WTC11 (cell line): ENCODE data around the gene GLRB. TPM values are rescaled to one million over a fixed set of nuclear protein-coding genes. Genes with fewer than 3 reads are reported as not detected.

Experiments
- ATAC-seq: fragments of 200-7000 bp; cut with Tn5 transposase; 2 replicates; pipeline ENCODE4 v1.10.0; 2021; ENCODE audit warnings: mild to moderate bottlenecking, moderate library complexity
- Bru-seq: library from RNA; stranded (reverse); fragments of 400-500 nt; gene quantifications from one replicate; lab custom pipeline; 2021; lab: Mats Ljungman, UMichigan
- CTCF ChIA-PET: fragments of 300-600 bp; sonication (Branson Sonifier 250); formaldehyde crosslinking; loops from one replicate; lab custom pipeline; 2021; ENCODE audit warnings: antibody characterized with exemption; lab: Charles Lee
- POLR2A ChIA-PET: fragments of 350-600 bp; sonication (Branson Sonifier 250); formaldehyde crosslinking; loops from one replicate; lab custom pipeline; 2021; ENCODE audit warnings: antibody characterized with exemption; lab: Charles Lee
- DNase-seq: peaks from one replicate; pipeline ENCODE4 v3.0.0; 2021; ENCODE audit warnings: low spot score
- H3K27ac Mint-ChIP-seq: 2 replicates; pipeline ENCODE4 v1.8.0; 2021; ENCODE audit warnings: mixed read lengths
- H3K27me3 Mint-ChIP-seq: 2 replicates; pipeline ENCODE4 v1.8.0; 2021; ENCODE audit warnings: low read depth, mild to moderate bottlenecking, moderate library complexity, mixed read lengths
- H3K36me3 Mint-ChIP-seq: 2 replicates; pipeline ENCODE4 v1.8.0; 2021; ENCODE audit warnings: mixed read lengths
- H3K4me1 Mint-ChIP-seq: 2 replicates; pipeline ENCODE4 v1.8.0; 2022; ENCODE audit warnings: mixed read lengths
- H3K4me3 Mint-ChIP-seq: 2 replicates; pipeline ENCODE4 v1.8.0; 2021; ENCODE audit warnings: mild to moderate bottlenecking, moderate library complexity, mixed read lengths
- H3K9me3 Mint-ChIP-seq: 2 replicates; pipeline ENCODE4 v1.8.0; 2021; ENCODE audit warnings: mixed read lengths
- CBFB ChIP-seq: sonication (generic); formaldehyde crosslinking; IDR thresholded peaks from 2 replicates; pipeline ENCODE4 v1.8.1; 2022; ENCODE audit warnings: mild to moderate bottlenecking, low read depth, missing genetic modification reagents
- FOXJ3 ChIP-seq: sonication (generic); formaldehyde crosslinking; IDR thresholded peaks from 2 replicates; pipeline ENCODE4 v1.9.0; 2021; ENCODE audit warnings: missing genetic modification reagents, mild to moderate bottlenecking, borderline replicate concordance
- FOXP1 ChIP-seq: sonication (generic); formaldehyde crosslinking; IDR thresholded peaks from 2 replicates; pipeline ENCODE4 v1.8.0; 2022; ENCODE audit warnings: missing genetic modification reagents, mild to moderate bottlenecking, moderate library complexity, borderline replicate concordance
- IRF2 ChIP-seq: sonication (generic); formaldehyde crosslinking; IDR thresholded peaks from 2 replicates; pipeline ENCODE4 v1.8.0; 2022; ENCODE audit warnings: low read depth, missing genetic modification reagents, borderline replicate concordance
- KAT7 ChIP-seq: sonication (generic); formaldehyde crosslinking; IDR thresholded peaks from 2 replicates; pipeline ENCODE4 v1.8.1; 2023; ENCODE audit warnings: missing genetic modification reagents, mild to moderate bottlenecking, borderline replicate concordance
- OVOL2 ChIP-seq: fragments of 250-450 bp; sonication (Bioruptor Pico); IDR thresholded peaks from 2 replicates; pipeline ENCODE4 v1.9.0; 2021; ENCODE audit warnings: mild to moderate bottlenecking, borderline replicate concordance
- SP1 ChIP-seq: sonication (generic); formaldehyde crosslinking; conservative IDR thresholded peaks from 2 replicates; pipeline ENCODE4 v1.8.1; 2022; ENCODE audit warnings: missing genetic modification reagents
- ZNF263 ChIP-seq: sonication (generic); formaldehyde crosslinking; IDR thresholded peaks from 2 replicates; pipeline ENCODE4 v1.8.1; 2022; ENCODE audit warnings: low read depth, mild to moderate bottlenecking, moderate library complexity, missing genetic modification reagents
- ZNF423 ChIP-seq: fragments of 250-450 bp; sonication (Bioruptor Pico); IDR thresholded peaks from 2 replicates; pipeline ENCODE4 v2.1.2; 2022; ENCODE audit warnings: mild to moderate bottlenecking, moderate library complexity
- long read RNA-seq, 3 experiments: library from RNA in 1 of 3; library from capped mRNA in 1 of 3; library from polyadenylated mRNA in 1 of 3; unstranded in 2 of 3; stranded (forward) in 1 of 3; transcript quantifications; one replicate each; pipeline ENCODE4 v2.0.0, GENCODE V29; 2021
- total RNA-seq: library from RNA; stranded (reverse); gene quantifications from 3 replicates; pipeline ENCODE4 v1.2.3, GENCODE V29; 2021
- TF ChIP-seq, protein P1 (sequence below): sonication (generic); formaldehyde crosslinking; IDR thresholded peaks from 2 replicates; pipeline ENCODE4 v1.8.0; 2023; ENCODE audit warnings: missing genetic modification reagents, mild to moderate bottlenecking, borderline replicate concordance
- TF ChIP-seq, protein P2 (sequence below): sonication (generic); formaldehyde crosslinking; IDR thresholded peaks from 2 replicates; pipeline ENCODE4 v1.8.1; 2023; ENCODE audit warnings: mild to moderate bottlenecking, missing genetic modification reagents
- TF ChIP-seq, protein P3 (sequence below): sonication (generic); formaldehyde crosslinking; IDR thresholded peaks from 2 replicates; pipeline ENCODE4 v1.8.1; 2023; ENCODE audit warnings: mild to moderate bottlenecking, missing genetic modification reagents, moderate library complexity
- TF ChIP-seq, protein P4 (sequence below): sonication (generic); formaldehyde crosslinking; IDR thresholded peaks from 2 replicates; pipeline ENCODE4 v1.8.1; 2022; ENCODE audit warnings: low read depth, missing genetic modification reagents, borderline replicate concordance
- TF ChIP-seq, protein P5 (sequence below): sonication (generic); formaldehyde crosslinking; IDR thresholded peaks from 2 replicates; pipeline ENCODE4 v1.8.1; 2022; ENCODE audit warnings: missing genetic modification reagents, borderline replicate concordance

The GLRB gene
- total RNA-seq (0.31 to 1.3 TPM (median 0.71 TPM) in 3 replicates), Bru-seq, nascent RNA (percentile 28 among the genes with signal in this experiment)
- long read RNA-seq, experiment 1, transcript GLRB-201 (10 exons, 3,126 nt) = major isoform, 6 of 7 reads
- long read RNA-seq, experiment 1, partial matches to known transcripts = 0 of 7 reads
- long read RNA-seq, experiment 1, other reads (novel, unspliced or antisense) = 1 of 7 reads
- long read RNA-seq, experiment 2, partial matches to known transcripts = 0 of 1 reads
- long read RNA-seq, experiment 2, other reads (novel, unspliced or antisense) = 0 of 1 reads
- long read RNA-seq, experiment 3 = 0 reads

DNA sequence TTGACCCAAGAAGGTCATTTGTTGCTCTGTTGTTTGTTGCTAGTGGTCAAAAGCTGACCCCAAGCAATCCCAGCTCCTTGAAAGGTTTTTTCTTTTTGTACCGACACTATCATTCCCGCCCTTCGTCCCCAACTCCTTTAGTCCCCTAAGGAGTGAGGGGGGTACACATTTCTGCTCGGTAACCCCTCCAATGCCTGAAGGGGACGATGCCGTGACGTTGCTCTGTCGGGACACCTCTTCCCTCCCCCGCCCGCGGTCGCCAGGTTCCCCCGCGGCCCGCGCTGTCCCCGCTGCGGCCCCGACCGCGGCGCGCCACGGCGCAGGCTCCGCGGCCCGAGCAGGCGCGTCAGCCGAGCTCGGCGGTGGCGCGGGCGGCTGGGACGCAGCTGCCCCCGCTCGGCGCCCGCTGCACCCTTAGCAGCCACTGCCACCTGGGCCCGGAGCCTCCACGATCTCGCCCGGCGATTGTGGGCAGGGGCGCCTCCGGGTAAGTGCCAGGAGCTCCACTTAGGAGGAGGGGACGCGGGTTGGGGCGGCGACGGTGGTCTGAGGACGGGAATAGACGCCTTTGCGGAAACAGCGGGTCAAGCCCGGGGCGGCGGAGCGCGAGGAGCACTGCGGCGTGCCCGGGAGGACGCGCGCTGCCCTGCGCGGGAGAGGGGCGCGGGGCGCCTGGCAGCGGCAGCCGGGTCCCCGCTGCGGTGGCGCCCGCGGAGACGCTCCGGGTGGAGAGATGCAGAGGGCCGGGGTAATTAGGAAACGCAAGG is at the start of gene GLRB:
TSS of gene GLRB (plus strand) at position 340 of the 767 bp plus-strand sequence. CDS start 1,875 bp downstream, outside the sequence.
- Mint-ChIP-seq H3K36me3 (no peaks in the 10 kb centered on the region), H3K4me3 (peak within 1 kb of the TSS; percentile 82), H3K4me1 (peaks cover 13% of the 10 kb centered on the region), H3K27ac (no peak within 1 kb of the TSS), H3K27me3 (peaks cover 36% of the 10 kb centered on the region), H3K9me3 (no peaks in the 10 kb centered on the region)
- peak; percentile 54 for DNase-seq
- POLR2A ChIA-PET = no interaction called here
- 0 out of 2 replicates have a peak, but pooled peaks have one; percentile 32 for TF ChIP-seq IRF2 (CRISPR knock-in tag)
- peak; percentile 66 for TF ChIP-seq ZNF423
- TF ChIP-seq KAT7 (CRISPR knock-in tag) = 0 out of 2 replicates have a peak, but pooled peaks have one; percentile 61
- 0 out of 2 replicates have a peak, but pooled peaks have one; percentile 41 for TF ChIP-seq SP1 (CRISPR knock-in tag)
- no peak for TF ChIP-seq OVOL2
- TF ChIP-seq, protein P1, sequence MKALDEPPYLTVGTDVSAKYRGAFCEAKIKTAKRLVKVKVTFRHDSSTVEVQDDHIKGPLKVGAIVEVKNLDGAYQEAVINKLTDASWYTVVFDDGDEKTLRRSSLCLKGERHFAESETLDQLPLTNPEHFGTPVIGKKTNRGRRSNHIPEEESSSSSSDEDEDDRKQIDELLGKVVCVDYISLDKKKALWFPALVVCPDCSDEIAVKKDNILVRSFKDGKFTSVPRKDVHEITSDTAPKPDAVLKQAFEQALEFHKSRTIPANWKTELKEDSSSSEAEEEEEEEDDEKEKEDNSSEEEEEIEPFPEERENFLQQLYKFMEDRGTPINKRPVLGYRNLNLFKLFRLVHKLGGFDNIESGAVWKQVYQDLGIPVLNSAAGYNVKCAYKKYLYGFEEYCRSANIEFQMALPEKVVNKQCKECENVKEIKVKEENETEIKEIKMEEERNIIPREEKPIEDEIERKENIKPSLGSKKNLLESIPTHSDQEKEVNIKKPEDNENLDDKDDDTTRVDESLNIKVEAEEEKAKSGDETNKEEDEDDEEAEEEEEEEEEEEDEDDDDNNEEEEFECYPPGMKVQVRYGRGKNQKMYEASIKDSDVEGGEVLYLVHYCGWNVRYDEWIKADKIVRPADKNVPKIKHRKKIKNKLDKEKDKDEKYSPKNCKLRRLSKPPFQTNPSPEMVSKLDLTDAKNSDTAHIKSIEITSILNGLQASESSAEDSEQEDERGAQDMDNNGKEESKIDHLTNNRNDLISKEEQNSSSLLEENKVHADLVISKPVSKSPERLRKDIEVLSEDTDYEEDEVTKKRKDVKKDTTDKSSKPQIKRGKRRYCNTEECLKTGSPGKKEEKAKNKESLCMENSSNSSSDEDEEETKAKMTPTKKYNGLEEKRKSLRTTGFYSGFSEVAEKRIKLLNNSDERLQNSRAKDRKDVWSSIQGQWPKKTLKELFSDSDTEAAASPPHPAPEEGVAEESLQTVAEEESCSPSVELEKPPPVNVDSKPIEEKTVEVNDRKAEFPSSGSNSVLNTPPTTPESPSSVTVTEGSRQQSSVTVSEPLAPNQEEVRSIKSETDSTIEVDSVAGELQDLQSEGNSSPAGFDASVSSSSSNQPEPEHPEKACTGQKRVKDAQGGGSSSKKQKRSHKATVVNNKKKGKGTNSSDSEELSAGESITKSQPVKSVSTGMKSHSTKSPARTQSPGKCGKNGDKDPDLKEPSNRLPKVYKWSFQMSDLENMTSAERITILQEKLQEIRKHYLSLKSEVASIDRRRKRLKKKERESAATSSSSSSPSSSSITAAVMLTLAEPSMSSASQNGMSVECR = no peak
- no peak for TF ChIP-seq CBFB (CRISPR knock-in tag)
- peak; percentile 65 for TF ChIP-seq ZNF263
- TF ChIP-seq, protein P2, sequence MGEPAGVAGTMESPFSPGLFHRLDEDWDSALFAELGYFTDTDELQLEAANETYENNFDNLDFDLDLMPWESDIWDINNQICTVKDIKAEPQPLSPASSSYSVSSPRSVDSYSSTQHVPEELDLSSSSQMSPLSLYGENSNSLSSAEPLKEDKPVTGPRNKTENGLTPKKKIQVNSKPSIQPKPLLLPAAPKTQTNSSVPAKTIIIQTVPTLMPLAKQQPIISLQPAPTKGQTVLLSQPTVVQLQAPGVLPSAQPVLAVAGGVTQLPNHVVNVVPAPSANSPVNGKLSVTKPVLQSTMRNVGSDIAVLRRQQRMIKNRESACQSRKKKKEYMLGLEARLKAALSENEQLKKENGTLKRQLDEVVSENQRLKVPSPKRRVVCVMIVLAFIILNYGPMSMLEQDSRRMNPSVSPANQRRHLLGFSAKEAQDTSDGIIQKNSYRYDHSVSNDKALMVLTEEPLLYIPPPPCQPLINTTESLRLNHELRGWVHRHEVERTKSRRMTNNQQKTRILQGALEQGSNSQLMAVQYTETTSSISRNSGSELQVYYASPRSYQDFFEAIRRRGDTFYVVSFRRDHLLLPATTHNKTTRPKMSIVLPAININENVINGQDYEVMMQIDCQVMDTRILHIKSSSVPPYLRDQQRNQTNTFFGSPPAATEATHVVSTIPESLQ (CRISPR knock-in tag) = no peak
- TF ChIP-seq FOXP1 (CRISPR knock-in tag) = peak; percentile 69; the same call in 1 of the 2 replicates
- TF ChIP-seq, protein P3, sequence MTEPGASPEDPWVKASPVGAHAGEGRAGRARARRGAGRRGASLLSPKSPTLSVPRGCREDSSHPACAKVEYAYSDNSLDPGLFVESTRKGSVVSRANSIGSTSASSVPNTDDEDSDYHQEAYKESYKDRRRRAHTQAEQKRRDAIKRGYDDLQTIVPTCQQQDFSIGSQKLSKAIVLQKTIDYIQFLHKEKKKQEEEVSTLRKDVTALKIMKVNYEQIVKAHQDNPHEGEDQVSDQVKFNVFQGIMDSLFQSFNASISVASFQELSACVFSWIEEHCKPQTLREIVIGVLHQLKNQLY (CRISPR knock-in tag) = no peak
- peak; percentile 75 for ATAC-seq
- CTCF ChIA-PET = interaction anchor here (1.0 to 1.6 kb wide), 3 partner anchors 24 to 108 kb away, joined by 3 to 6 read pairs (median 3); no protein-coding TSS in a partner anchor

DNA sequence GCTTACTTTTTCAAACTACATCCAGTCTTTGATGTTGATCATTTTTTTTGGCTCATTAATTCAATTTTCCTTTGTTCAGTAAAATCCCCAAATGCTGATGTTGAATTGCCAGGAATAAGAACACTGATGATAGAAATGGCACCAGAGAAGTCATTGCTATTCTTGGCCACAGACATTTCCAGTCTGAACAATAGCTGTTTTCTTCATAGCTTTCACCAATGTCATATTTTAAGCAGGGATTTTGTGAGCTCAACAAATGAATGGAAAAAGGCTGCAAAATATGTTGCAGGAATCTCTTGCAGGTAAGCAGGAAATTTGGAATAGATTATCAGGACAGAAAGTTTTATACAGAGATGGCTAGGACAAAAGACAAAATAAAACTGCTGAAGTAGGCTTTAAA is 40.5 kb upstream of the GLRB start:
- Mint-ChIP-seq H3K36me3 (no peaks in the 10 kb centered on the region), H3K4me1 (no peaks in the 10 kb centered on the region), H3K27ac (no peak overlapping the region), H3K9me3 (peaks cover 14% of the 10 kb centered on the region; the same call in 1 of the 2 replicates)
- DNase-seq = no peak
- CTCF ChIA-PET = no interaction called here
- TF ChIP-seq FOXJ3 (CRISPR knock-in tag) = no peak
- TF ChIP-seq, protein P4, sequence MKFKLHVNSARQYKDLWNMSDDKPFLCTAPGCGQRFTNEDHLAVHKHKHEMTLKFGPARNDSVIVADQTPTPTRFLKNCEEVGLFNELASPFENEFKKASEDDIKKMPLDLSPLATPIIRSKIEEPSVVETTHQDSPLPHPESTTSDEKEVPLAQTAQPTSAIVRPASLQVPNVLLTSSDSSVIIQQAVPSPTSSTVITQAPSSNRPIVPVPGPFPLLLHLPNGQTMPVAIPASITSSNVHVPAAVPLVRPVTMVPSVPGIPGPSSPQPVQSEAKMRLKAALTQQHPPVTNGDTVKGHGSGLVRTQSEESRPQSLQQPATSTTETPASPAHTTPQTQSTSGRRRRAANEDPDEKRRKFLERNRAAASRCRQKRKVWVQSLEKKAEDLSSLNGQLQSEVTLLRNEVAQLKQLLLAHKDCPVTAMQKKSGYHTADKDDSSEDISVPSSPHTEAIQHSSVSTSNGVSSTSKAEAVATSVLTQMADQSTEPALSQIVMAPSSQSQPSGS (CRISPR knock-in tag) = no peak
- TF ChIP-seq, protein P5, sequence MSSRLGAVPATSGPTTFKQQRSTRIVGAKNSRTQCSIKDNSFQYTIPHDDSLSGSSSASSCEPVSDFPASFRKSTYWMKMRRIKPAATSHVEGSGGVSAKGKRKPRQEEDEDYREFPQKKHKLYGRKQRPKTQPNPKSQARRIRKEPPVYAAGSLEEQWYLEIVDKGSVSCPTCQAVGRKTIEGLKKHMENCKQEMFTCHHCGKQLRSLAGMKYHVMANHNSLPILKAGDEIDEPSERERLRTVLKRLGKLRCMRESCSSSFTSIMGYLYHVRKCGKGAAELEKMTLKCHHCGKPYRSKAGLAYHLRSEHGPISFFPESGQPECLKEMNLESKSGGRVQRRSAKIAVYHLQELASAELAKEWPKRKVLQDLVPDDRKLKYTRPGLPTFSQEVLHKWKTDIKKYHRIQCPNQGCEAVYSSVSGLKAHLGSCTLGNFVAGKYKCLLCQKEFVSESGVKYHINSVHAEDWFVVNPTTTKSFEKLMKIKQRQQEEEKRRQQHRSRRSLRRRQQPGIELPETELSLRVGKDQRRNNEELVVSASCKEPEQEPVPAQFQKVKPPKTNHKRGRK = no peak
- TF ChIP-seq, all 79 proteins: peak for 0
- no peaks in the 10 kb centered on the region for H3K27me3 Mint-ChIP-seq
- no peak overlapping the region for H3K4me3 Mint-ChIP-seq
- no peak for ATAC-seq
- POLR2A ChIA-PET = interaction anchor here (0.7 kb wide), 1 partner anchor 112 kb away, joined by 3 read pairs; no protein-coding TSS in a partner anchor
